AG09309 (cell line): ENCODE measurements around the gene HPSE2.

Source experiments
- DNase-seq: peaks from one replicate; pipeline ENCODE4 v3.0.0-alpha.2; 2010; ENCODE audit warnings: low read depth
- H3K4me3 ChIP-seq: 2 replicates; pipeline ENCODE4 v1.5.1; 2011; ENCODE audit warnings: mild to moderate bottlenecking, low read depth, low read length, moderate library complexity; ENCODE audit not compliant: control insufficient read depth
- TF ChIP-seq, protein P1 (sequence below): IDR thresholded peaks from 2 replicates; pipeline ENCODE4 v1.5.1; 2011; ENCODE audit warnings: mild to moderate bottlenecking, low read depth, low read length, inconsistent platforms; ENCODE audit not compliant: insufficient read depth, control insufficient read depth; ENCODE audit errors: missing control alignments

HPSE2 gene

DNA sequence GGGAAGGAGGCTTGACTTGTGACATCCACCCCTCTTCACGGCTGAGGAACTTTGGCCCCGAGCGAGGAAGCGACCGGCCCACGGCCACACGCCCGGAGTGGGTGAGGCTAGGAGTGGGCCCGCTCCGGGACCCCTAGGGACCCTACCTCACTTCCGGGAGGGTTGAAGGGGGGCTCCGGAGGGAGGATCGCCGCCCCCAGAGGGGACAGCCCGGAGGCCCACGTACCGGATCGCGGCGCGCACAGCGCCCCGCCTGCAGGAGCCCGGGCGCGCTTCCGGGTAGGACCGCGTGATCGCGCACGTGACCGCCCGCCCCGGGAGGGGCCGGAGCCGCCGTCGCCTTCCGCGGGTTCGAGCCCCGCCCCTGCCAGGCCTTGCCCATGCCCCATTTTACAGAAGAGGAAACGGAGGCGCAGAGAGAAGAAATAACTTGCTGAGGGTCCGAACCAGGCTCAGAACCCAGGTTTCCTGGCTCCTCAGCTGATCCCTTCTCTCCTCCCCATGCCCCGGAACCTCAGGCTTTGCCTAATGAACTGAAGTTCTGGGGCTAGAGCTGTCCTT is 788.9 kb downstream of the HPSE2 start, which contains the start of gene HPS1:
HPS1 (minus strand) TSS at position 275 of the 561 bp plus-strand sequence. CDS start 3,695 bp downstream, outside the sequence.
- no peak for DNase-seq
- TF ChIP-seq, protein P1, sequence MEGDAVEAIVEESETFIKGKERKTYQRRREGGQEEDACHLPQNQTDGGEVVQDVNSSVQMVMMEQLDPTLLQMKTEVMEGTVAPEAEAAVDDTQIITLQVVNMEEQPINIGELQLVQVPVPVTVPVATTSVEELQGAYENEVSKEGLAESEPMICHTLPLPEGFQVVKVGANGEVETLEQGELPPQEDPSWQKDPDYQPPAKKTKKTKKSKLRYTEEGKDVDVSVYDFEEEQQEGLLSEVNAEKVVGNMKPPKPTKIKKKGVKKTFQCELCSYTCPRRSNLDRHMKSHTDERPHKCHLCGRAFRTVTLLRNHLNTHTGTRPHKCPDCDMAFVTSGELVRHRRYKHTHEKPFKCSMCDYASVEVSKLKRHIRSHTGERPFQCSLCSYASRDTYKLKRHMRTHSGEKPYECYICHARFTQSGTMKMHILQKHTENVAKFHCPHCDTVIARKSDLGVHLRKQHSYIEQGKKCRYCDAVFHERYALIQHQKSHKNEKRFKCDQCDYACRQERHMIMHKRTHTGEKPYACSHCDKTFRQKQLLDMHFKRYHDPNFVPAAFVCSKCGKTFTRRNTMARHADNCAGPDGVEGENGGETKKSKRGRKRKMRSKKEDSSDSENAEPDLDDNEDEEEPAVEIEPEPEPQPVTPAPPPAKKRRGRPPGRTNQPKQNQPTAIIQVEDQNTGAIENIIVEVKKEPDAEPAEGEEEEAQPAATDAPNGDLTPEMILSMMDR: no peak

DNA sequence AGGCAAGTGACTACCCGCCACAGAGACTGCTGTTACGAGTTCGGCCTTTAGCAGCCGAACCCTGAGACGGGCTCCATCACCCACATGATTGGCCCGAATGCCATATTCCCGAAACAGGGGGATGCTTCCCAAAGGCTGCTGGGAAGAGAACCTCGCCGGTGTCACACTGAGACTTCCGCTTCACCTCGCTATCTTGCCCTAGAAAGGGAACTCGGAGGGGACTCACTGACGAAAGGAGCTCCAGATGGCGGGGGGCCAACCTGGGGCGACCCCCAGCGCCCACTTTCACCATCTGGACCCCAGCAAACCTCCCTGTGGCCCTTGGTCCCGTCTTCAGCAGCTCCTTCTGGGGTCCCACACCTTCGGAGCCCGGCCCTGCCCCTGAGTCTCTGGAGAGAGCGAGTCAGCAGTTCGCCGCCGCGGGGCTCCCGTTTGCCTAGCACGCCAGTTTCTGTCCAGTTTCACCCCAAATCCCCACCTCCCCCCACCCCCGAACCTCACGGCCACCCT is 789.4 kb downstream of the HPSE2 start:
- TF ChIP-seq, protein P1: no peak
- peak overlapping the region; percentile 86 for H3K4me3 ChIP-seq
- no peak for DNase-seq

More for the DNA sequence above, 788.9 kb downstream of the HPSE2 start, which contains the start of gene HPS1:
- H3K4me3 ChIP-seq: peak within 1 kb of the TSS; percentile 86

DNA sequence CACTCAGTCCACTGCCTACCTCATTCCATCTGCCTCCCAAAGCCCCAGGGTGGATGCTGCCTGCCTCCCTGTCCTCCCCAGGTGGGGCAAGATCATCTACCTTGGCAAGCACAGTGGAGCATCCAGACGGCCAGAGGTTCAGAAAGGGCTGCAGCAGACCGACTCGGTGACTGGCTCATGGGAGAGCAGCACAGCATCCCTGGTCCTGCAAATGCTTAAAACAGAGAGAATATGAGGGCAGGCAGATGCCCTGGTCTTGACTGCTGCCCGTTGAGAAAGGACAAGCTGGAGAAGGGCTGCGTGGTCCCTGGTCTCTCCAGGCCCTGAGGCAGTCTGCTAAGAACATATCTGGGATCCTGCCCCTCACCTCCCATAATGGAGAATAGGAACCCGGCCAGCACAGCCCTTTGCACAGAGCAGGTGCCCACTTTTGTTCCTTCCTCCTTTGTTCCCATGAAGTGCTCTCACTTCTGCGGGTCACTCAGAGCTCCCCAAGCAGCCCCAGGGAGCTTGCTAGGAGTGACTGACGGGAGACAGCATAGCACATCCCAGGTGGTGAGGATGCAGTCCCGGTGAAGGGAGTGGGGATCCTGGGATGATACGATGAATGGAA is 790.3 kb downstream of the HPSE2 start:
- DNase-seq: no peak
- H3K4me3 ChIP-seq: peak overlapping the region; percentile 86
- TF ChIP-seq, protein P1: no peak

DNA sequence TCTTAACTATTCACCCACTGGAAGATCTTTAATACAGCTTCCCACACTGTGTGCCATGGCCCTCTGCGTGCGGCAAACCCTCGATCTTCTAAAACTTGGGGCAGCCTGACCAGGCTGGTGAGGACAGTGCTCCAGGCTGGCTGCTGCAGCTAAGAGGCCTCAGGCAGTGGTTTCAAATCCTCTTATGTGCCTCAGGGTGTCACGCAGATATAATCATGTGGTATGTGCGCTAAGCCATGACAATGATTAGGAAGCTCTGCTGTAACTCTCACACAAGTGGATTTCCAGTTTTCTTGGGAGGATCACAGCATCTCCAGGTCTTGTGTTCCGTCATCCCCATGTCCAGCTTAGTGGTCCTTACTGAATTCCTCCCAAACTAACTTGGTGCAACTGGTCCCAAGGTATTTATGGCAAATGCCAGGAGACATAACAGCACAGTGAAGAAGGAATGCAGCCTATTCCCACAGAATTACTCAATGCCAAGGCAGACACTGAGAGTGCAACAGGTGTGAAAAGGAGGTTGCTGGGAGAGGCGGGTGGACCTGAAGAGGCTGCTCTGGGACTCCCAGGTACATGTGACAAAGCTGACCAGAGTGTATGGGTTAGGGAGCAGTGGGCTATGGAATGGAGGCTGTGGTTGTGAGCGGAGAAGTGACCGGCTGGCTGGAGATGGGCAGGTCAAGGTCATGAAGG is 791.2 kb downstream of the HPSE2 start:
- TF ChIP-seq, protein P1: no peak
- no peak for DNase-seq

DNA sequence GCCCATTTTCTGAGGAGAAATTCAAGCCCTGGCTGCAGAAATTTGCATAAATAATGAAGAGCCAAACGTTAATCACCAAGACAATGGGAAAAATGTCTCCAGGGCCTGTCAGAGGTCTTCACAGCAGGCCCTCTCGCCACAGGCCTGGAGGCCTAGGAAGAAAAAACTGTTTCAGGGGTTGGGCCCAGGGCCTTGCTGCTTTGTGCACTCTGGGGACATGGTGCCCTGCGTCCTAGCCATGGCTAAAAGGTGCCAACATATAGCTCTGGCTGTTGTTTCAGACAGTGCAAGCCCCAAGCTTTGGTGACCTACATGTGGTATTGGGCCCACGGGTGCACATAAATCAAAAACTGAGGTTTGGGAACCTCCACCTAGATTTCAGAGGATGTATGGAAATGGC is 796.9 kb downstream of the HPSE2 start:
- H3K4me3 ChIP-seq: no peak overlapping the region
- no peak for DNase-seq
- TF ChIP-seq, protein P1: no peak

More for the DNA sequence above, 791.2 kb downstream of the HPSE2 start:
- H3K4me3 ChIP-seq: no peak overlapping the region

DNA sequence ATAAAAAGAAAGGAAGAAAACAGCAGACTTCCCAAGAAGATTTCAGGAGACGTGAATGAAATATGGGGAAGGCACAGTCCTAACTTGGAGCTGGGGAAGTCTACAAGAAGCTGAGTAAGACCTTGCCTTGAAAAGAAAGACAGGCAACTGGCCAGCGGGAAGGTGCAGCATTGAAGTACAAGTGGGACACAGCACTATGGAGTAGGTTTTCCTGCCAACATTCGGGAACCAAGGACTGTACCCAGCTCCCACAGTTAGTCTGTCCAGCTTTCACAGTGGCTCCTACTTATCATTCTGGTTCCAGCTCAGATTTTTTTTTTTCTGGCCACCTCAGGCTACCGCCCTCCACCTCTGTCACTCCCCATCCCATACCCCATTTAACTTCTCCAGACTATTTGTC is 798.9 kb downstream of the HPSE2 start:
- TF ChIP-seq, protein P1: no peak
- H3K4me3 ChIP-seq: no peak overlapping the region
- DNase-seq: no peak
